Measurements from ENCODE around the gene DOP1B. TPM values are rescaled to one million over a fixed set of nuclear protein-coding genes. Genes with fewer than 3 reads are reported as not detected.
A peak's percentile ranks its signal among the peaks of the same experiment; 100 is the strongest.

DOP1B gene
- total RNA-seq, 4 donors from 2014 or later = 23.8 to 49.6 (median 34.8) TPM

- DNase-seq (ENCODE audit: low spot score in 2 of 2) = no peak
- H3K36me3 ChIP-seq = no peaks in the 10 kb centered on the region
- H3K27ac ChIP-seq = peak overlapping the region; percentile 12
- WGBS = 50% methylated on average over 2 of the region's 2 CpGs
- peaks cover 41% of the 10 kb centered on the region for H3K4me1 ChIP-seq
- TF ChIP-seq POLR2A (IDR thresholded peaks at IDR 0.05) (no peak), POLR2AphosphoS5 (IDR thresholded peaks at IDR 0.05) (peak in 2 of 3 donors; percentile 26 to 30)
- H3K9me3 ChIP-seq = no peaks in the 10 kb centered on the region
- no peak overlapping the region for H3K4me3 ChIP-seq
- H3K27me3 ChIP-seq = no peaks in the 10 kb centered on the region
Measured at GRCh38 chr21:36117286-36117741, 39.3 kb upstream of the DOP1B start.

- TF ChIP-seq POLR2AphosphoS5 (IDR thresholded peaks at IDR 0.05) (no peak), POLR2A (IDR thresholded peaks at IDR 0.05) (no peak), EP300 (IDR thresholded peaks at IDR 0.05) (no peak), CTCF (IDR thresholded peaks at IDR 0.05) (no peak)
Measured at GRCh38 chr21:36120304-36120888, 36.2 kb upstream of the DOP1B start.

DNA sequence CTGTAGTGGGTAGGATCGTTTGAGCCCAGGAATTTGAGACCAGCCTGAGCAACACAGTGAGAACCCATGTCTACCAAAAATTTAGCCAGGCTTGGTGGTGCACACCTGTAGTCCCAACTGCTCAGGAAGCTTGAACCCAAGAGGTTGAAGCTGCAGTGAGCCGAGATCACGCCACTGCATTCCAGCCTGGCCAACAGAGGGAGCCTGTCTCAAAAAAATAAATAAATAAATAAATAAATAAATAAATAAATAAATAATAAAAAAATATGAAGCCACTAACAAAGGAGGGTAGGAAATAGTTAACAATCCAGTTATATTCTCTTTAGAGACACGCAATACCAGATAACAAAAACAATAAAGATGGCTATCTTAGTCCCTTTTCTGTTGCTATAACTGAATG, 33.6 kb upstream of the DOP1B start:
- TF ChIP-seq EP300 (IDR thresholded peaks at IDR 0.05) (no peak), CTCF (IDR thresholded peaks at IDR 0.05) (peak in 1 of 2 donors; percentile 48)

More at GRCh38 chr21:36120304-36120888, 36.2 kb upstream of the DOP1B start:
- no peaks in the 10 kb centered on the region for H3K36me3 ChIP-seq
- H3K4me3 ChIP-seq = no peak overlapping the region
- 78% methylated on average over 7 of the region's 7 CpGs for WGBS
- H3K27me3 ChIP-seq = no peaks in the 10 kb centered on the region
- H3K4me1 ChIP-seq = peaks cover 31% of the 10 kb centered on the region
- DNase-seq (ENCODE audit: low spot score in 2 of 2) = peak in 1 of 2 donors; percentile 74
- H3K27ac ChIP-seq = peak overlapping the region; percentile 56
- H3K9me3 ChIP-seq = no peaks in the 10 kb centered on the region

DNA sequence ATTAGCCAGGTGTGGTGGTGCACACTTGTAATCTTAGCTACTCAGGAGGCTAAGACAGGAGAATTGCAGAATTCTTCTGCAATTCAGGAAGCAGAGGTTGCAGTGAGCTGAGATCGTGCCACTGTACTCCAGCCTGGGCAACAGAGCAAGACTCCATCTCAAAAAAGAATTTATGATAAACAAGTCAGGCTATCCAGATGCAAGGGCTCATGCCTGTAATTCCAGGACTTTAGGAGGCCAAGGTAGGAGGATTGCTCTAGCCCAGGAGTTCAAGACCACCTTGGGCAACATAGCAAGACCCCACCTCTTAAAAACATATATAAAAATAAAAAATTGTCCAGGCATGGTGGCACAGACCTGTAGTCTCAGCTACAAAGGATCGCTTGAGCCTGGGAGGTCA, 32.2 kb upstream of the DOP1B start:
- no peak overlapping the region for H3K4me3 ChIP-seq
- H3K27ac ChIP-seq = no peak overlapping the region
- TF ChIP-seq EP300 (IDR thresholded peaks at IDR 0.05) = no peak
- no peak for TF ChIP-seq POLR2A (IDR thresholded peaks at IDR 0.05)
- TF ChIP-seq CTCF (IDR thresholded peaks at IDR 0.05) = no peak
- TF ChIP-seq POLR2AphosphoS5 (IDR thresholded peaks at IDR 0.05) = no peak
- 94% methylated on average over 2 of the region's 2 CpGs for WGBS
- H3K4me1 ChIP-seq = peaks cover 49% of the 10 kb centered on the region
- H3K9me3 ChIP-seq = no peaks in the 10 kb centered on the region
- no peak for DNase-seq (ENCODE audit: low spot score in 2 of 2)
- no peaks in the 10 kb centered on the region for H3K27me3 ChIP-seq
- H3K36me3 ChIP-seq = no peaks in the 10 kb centered on the region

More for the DNA sequence above, 33.6 kb upstream of the DOP1B start:
- no peaks in the 10 kb centered on the region for H3K9me3 ChIP-seq
- DNase-seq (ENCODE audit: low spot score in 2 of 2) = no peak
- H3K4me1 ChIP-seq = peaks cover 41% of the 10 kb centered on the region
- H3K4me3 ChIP-seq = no peak overlapping the region
- H3K27ac ChIP-seq = no peak overlapping the region
- H3K36me3 ChIP-seq = no peaks in the 10 kb centered on the region
- WGBS = 53% methylated on average over 4 of the region's 4 CpGs
- H3K27me3 ChIP-seq = no peaks in the 10 kb centered on the region

GRCh38 chr21:36125512-36126207, 31.0 kb upstream of the DOP1B start:
- no peaks in the 10 kb centered on the region for H3K9me3 ChIP-seq
- 20% methylated on average over 8 of the region's 9 CpGs for WGBS
- no peak for DNase-seq (ENCODE audit: low spot score in 2 of 2)
- H3K4me3 ChIP-seq = no peak overlapping the region
- H3K4me1 ChIP-seq = peaks cover 53% of the 10 kb centered on the region
- peak overlapping the region; percentile 87 for H3K27ac ChIP-seq
- H3K27me3 ChIP-seq = no peaks in the 10 kb centered on the region
- no peak for TF ChIP-seq POLR2AphosphoS5 (IDR thresholded peaks at IDR 0.05)
- TF ChIP-seq CTCF (IDR thresholded peaks at IDR 0.05) = peak; percentile 80 to 94
- H3K36me3 ChIP-seq = no peaks in the 10 kb centered on the region
